SJSA1 (cell line): Measurements from ENCODE around the gene NAA60. TPM values are rescaled to one million over a fixed set of nuclear protein-coding genes. Genes with fewer than 3 reads are reported as not detected.

Experiments used
- DNase-seq, 2 experiments: peaks; one replicate each; pipeline ENCODE4 v3.0.0-alpha.2; 2015 to 2020; ENCODE audit warnings: low spot score in 2 of 2, low read depth in 1 of 2
- H3K27ac ChIP-seq: fragments of 250-450 bp; sonication (Bioruptor Pico); 2 replicates; pipeline ENCODE4 v1.5.1; 2020; ENCODE audit warnings: mild to moderate bottlenecking, moderate library complexity
- H3K27me3 ChIP-seq: fragments of 250-450 bp; sonication (Bioruptor Pico); replicated peaks from 2 replicates; pipeline ENCODE4 v1.5.1; 2020; ENCODE audit warnings: mild to moderate bottlenecking, moderate library complexity
- H3K36me3 ChIP-seq: fragments of 250-450 bp; sonication (Bioruptor Pico); 2 replicates; pipeline ENCODE4 v1.5.1; 2020; ENCODE audit warnings: mild to moderate bottlenecking
- H3K4me1 ChIP-seq: fragments of 250-450 bp; sonication (Bioruptor Pico); replicated peaks from 2 replicates; pipeline ENCODE4 v1.6.1; 2021; ENCODE audit warnings: mild to moderate bottlenecking
- H3K4me3 ChIP-seq: fragments of 250-450 bp; sonication (Bioruptor Pico); 2 replicates; pipeline ENCODE4 v1.5.1; 2020; ENCODE audit warnings: mild to moderate bottlenecking
- H3K9me3 ChIP-seq: fragments of 250-450 bp; sonication (Bioruptor Pico); replicated peaks from 2 replicates; pipeline ENCODE4 v1.5.1; 2020; ENCODE audit warnings: mild to moderate bottlenecking
- total RNA-seq: library from RNA; depleted of rRNA; stranded (reverse); fragments of >200 nt; shearing (Covaris generic); gene quantifications from 2 replicates; pipeline ENCODE4 v1.2.3, GENCODE V29; 2014; rRNA removed

The NAA60 gene
- total RNA-seq, 1 experiment from 2014 or later: 6.8 TPM

GRCh38 chr16:3536271-3536731, 92.8 kb downstream of the NAA60 start:
- Histone ChIP-seq H3K27ac (no peak overlapping the region), H3K36me3 (peaks cover 6% of the 10 kb centered on the region; the same call in 1 of the 2 replicates), H3K4me3 (no peak overlapping the region), H3K9me3 (no peaks in the 10 kb centered on the region), H3K4me1 (0 out of 2 replicates have a peak, but pooled peaks cover 3% of the 10 kb centered on the region), H3K27me3 (no peaks in the 10 kb centered on the region)
- no peak for DNase-seq

Other genes starting within 250 kb of the NAA60 start
- gene ZNF200, start 208.5 kb upstream of the NAA60 start, total RNA-seq: 8.5 TPM in 2 replicates
- gene MEFV, start 187.0 kb upstream of the NAA60 start, total RNA-seq: not detected in 2 replicates
- gene ZNF263, start 160.2 kb upstream of the NAA60 start, total RNA-seq: 41.0 and 53.8 TPM in 2 replicates
- gene TIGD7, start 138.2 kb upstream of the NAA60 start, total RNA-seq: 2.1 and 11.1 TPM in 2 replicates
- gene ZNF75A, start 138.2 kb upstream of the NAA60 start, total RNA-seq: 15.5 and 16.8 TPM in 2 replicates
- gene OR2C1, start 87.8 kb upstream of the NAA60 start, total RNA-seq: 0.08 TPM in 1 of 2 replicates, not detected in the other
- gene ZSCAN32, start 42.7 kb upstream of the NAA60 start, total RNA-seq: 8.1 and 15.1 TPM in 2 replicates
- gene ZNF174, start 42.5 kb upstream of the NAA60 start, total RNA-seq: 6.8 and 7.8 TPM in 2 replicates
- 2.1 and 2.9 TPM in 2 replicates for gene ZNF597, start 176 bp upstream of the NAA60 start, total RNA-seq
- not detected in 2 replicates for gene C16orf90, start 51.8 kb downstream of the NAA60 start, total RNA-seq
- gene CLUAP1, start 57.3 kb downstream of the NAA60 start, total RNA-seq: 17.4 and 37.6 TPM in 2 replicates
- not detected in 2 replicates for gene NLRC3, start 133.7 kb downstream of the NAA60 start, total RNA-seq
- 3.5 and 6.0 TPM in 2 replicates for gene SLX4, start 167.9 kb downstream of the NAA60 start, total RNA-seq
- 9.9 and 12.9 TPM in 2 replicates for gene DNASE1, start 211.0 kb downstream of the NAA60 start, total RNA-seq